HEK293 (cell line): ENCODE measurements around the gene RCC1.

Experiments
- CTCF ChIA-PET: fragments of 350-600 bp; formaldehyde crosslinking; extraction: SDS; loops from one replicate; lab custom pipeline; 2021; ENCODE audit warnings: antibody characterized with exemption; lab: Yijun Ruan, JAX
- POLR2A ChIA-PET: fragments of 300-600 bp; formaldehyde crosslinking; extraction: SDS; loops from one replicate; lab custom pipeline; 2020; ENCODE audit warnings: antibody characterized with exemption, inconsistent platforms; lab: Yijun Ruan, JAX
- H3K27ac ChIP-seq: fragments of 200-500 bp; sonication (Bioruptor generic); 2 replicates; pipeline ENCODE4 v1.5.1; 2014; ENCODE audit warnings: low read depth, low read length, control low read depth, inconsistent platforms; ENCODE audit errors: extremely low read depth
- H3K36me3 ChIP-seq, 2 experiments: fragments of 200-500 bp in 1 of 2; sonication (Bioruptor generic) in 1 of 2; 1 replicate in 1 of 2; 2 replicates in 1 of 2; pipeline ENCODE4 v1.5.1; 2014 to 2017; ENCODE audit warnings: inconsistent platforms in 2 of 2, low read length in 2 of 2; ENCODE audit not compliant: control insufficient read depth in 2 of 2, insufficient read depth in 1 of 2
- H3K4me1 ChIP-seq: fragments of 200-500 bp; sonication (Bioruptor generic); 2 replicates; pipeline ENCODE4 v1.5.1; 2014; ENCODE audit warnings: mild to moderate bottlenecking, low read length, inconsistent platforms; ENCODE audit not compliant: control insufficient read depth, insufficient read depth
- H3K4me3 ChIP-seq: 2 replicates; pipeline ENCODE4 v1.5.1; 2011; ENCODE audit warnings: low read depth, mild to moderate bottlenecking, control low read depth, low read length, moderate library complexity
- H3K9me3 ChIP-seq: fragments of 200-500 bp; sonication (Bioruptor generic); 2 replicates; pipeline ENCODE4 v1.5.1; 2014; ENCODE audit warnings: low read depth, low read length, inconsistent platforms; ENCODE audit not compliant: control insufficient read depth, insufficient read depth
- CTCF ChIP-seq: fragments of 450-650 bp; formaldehyde crosslinking; IDR thresholded peaks from 2 replicates; pipeline ENCODE4 v1.5.1; 2016; ENCODE audit warnings: missing biosample characterization, missing genetic modification characterization
- HIC1 ChIP-seq: fragments of 450-650 bp; formaldehyde crosslinking; IDR thresholded peaks from 2 replicates; pipeline ENCODE4 v1.5.1; 2016; ENCODE audit warnings: missing biosample characterization, missing genetic modification characterization
- SCRT1 ChIP-seq: fragments of 450-650 bp; formaldehyde crosslinking; IDR thresholded peaks from 2 replicates; pipeline ENCODE4 v1.5.1; 2016; ENCODE audit warnings: missing biosample characterization, missing genetic modification characterization, borderline replicate concordance
- SP2 ChIP-seq: fragments of 450-650 bp; formaldehyde crosslinking; IDR thresholded peaks from 2 replicates; pipeline ENCODE4 v1.5.1; 2016; ENCODE audit warnings: missing biosample characterization, missing genetic modification characterization
- YY1 ChIP-seq: fragments of 450-650 bp; formaldehyde crosslinking; IDR thresholded peaks from 2 replicates; pipeline ENCODE4 v1.5.1; 2018; ENCODE audit warnings: missing biosample characterization, missing genetic modification characterization
- ZBTB11 ChIP-seq: fragments of 450-650 bp; formaldehyde crosslinking; conservative IDR thresholded peaks from 2 replicates; pipeline ENCODE4 v1.5.1; 2016; ENCODE audit warnings: low read depth, missing biosample characterization, missing genetic modification characterization
- ZNF140 ChIP-seq: fragments of 450-650 bp; formaldehyde crosslinking; IDR thresholded peaks from 2 replicates; pipeline ENCODE4 v1.5.1; 2016; ENCODE audit warnings: missing biosample characterization, missing genetic modification characterization
- ZNF146 ChIP-seq: fragments of 450-650 bp; formaldehyde crosslinking; IDR thresholded peaks from 2 replicates; pipeline ENCODE4 v1.5.1; 2016; ENCODE audit warnings: missing biosample characterization, missing genetic modification characterization
- ZNF155 ChIP-seq: fragments of 450-650 bp; formaldehyde crosslinking; IDR thresholded peaks from 2 replicates; pipeline ENCODE4 v1.5.1; 2016; ENCODE audit warnings: missing biosample characterization, missing genetic modification characterization
- ZNF335 ChIP-seq: fragments of 450-650 bp; formaldehyde crosslinking; conservative IDR thresholded peaks from 2 replicates; pipeline ENCODE4 v1.5.1; 2016; ENCODE audit warnings: missing biosample characterization, missing genetic modification characterization
- ZNF423 ChIP-seq: fragments of 450-650 bp; formaldehyde crosslinking; IDR thresholded peaks from 2 replicates; pipeline ENCODE4 v1.5.1; 2016; ENCODE audit warnings: missing biosample characterization, missing genetic modification characterization
- ZNF560 ChIP-seq: fragments of 450-650 bp; formaldehyde crosslinking; IDR thresholded peaks from 2 replicates; pipeline ENCODE4 v1.5.1; 2017; ENCODE audit warnings: missing biosample characterization, missing genetic modification characterization, borderline replicate concordance
- ZNF677 ChIP-seq: fragments of 450-650 bp; IDR thresholded peaks from 2 replicates; pipeline ENCODE4 v1.5.0; 2018; ENCODE audit warnings: missing biosample characterization, mild to moderate bottlenecking, missing genetic modification characterization, moderate library complexity

Gene RCC1

GRCh38 chr1:28458237-28459228 is 47.3 kb upstream of the RCC1 start:
- POLR2A ChIA-PET, result no interaction called here
- H3K4me3 ChIP-seq, result no peak overlapping the region
- H3K27ac ChIP-seq, result no peak overlapping the region
- H3K4me1 ChIP-seq, result no peaks in the 10 kb centered on the region
- no peak for TF ChIP-seq SP2 (tag by site-specific recombination)
- no peak for TF ChIP-seq ZNF560 (tag by site-specific recombination)
- no peak for TF ChIP-seq ZNF677 (tag by site-specific recombination)
- CTCF ChIA-PET, result no interaction called here
- no peaks in the 10 kb centered on the region for H3K9me3 ChIP-seq
- H3K36me3 ChIP-seq, result peaks cover 17 to 34% of the 10 kb centered on the region in 2 experiments; a peak in 2 of 3 replicates

GRCh38 chr1:28466226-28466778 is 39.5 kb upstream of the RCC1 start:
- no peaks in the 10 kb centered on the region for H3K4me1 ChIP-seq
- no peaks in the 10 kb centered on the region for H3K9me3 ChIP-seq
- peaks cover 21 to 60% of the 10 kb centered on the region in 2 experiments for H3K36me3 ChIP-seq
- ChIA-PET POLR2A (no interaction called here), CTCF (interaction anchor here (0.6 kb wide), 1 partner anchor 220 kb away, joined by 3 read pairs; no protein-coding TSS in a partner anchor)
- H3K27ac ChIP-seq, result no peak overlapping the region
- H3K4me3 ChIP-seq, result no peak overlapping the region
- no peak for TF ChIP-seq HIC1 (tag by site-specific recombination)
- no peak for TF ChIP-seq SCRT1 (tag by site-specific recombination)
- no peak for TF ChIP-seq ZNF140
- no peak for TF ChIP-seq YY1 (tag by site-specific recombination)
- TF ChIP-seq ZNF155, result no peak
- no peak for TF ChIP-seq ZNF146 (tag by site-specific recombination)
- TF ChIP-seq ZNF335 (tag by site-specific recombination), result no peak
- no peak for TF ChIP-seq CTCF (tag by site-specific recombination)
- no peak for TF ChIP-seq ZNF423 (tag by site-specific recombination)
- no peak for TF ChIP-seq ZBTB11 (tag by site-specific recombination)
